G401 (cell line): ENCODE results near the gene ZNF407. TPM values are rescaled to one million over a fixed set of nuclear protein-coding genes. Genes with fewer than 3 reads are reported as not detected.

Experiments used
- DNase-seq: peaks from one replicate; pipeline ENCODE4 v3.0.0-alpha.2; 2015; ENCODE audit warnings: low spot score
- in situ Hi-C: cut with HindIII; loops from 2 replicates; pipeline ENCODE4 v1.10.0; 2016; ENCODE audit warnings: low sequenced_read_pairs, mixed read lengths
- total RNA-seq: library from RNA; depleted of rRNA; stranded (reverse); fragments of >200 nt; shearing (Covaris generic); gene quantifications from 2 replicates; pipeline ENCODE4 v1.2.3, GENCODE V29; 2014

The ZNF407 gene
- total RNA-seq, 1 experiment from 2014 or later: 12.6 TPM

DNA sequence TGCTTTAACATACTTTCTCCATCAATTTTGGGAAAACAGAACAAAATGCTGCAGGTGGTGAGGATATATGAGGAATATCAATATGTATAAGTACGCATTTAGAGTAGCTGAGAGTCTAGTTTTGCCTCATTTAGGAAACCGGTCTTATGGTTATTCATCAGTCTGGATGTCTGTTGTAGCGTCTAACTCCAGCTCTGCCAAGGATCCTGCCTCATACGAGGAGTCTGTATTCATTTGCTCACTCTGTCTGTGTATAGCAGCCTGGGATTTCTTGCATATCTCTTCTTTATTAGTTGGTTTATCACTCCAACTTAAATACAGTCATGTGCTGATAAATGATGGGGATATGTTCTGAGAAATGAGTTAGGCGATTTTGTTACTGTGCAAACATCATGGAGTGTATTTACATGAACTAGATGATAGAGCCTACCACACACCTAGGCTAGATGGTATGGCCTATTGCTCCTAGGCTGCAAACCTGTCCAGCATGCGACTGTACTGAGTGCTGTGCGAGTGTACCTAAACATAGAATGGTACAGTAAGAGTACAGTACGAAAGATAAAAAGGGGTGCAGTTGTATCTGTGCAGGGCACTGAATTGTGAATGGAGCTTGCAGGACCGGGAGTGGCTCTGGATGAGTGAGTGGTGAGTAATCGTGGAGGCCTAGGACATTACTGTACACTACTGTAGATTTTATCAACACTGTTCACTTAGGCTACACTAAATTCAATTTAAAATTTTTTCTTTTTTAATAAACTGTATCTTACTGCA, 148.1 kb downstream of the ZNF407 start:
- in situ Hi-C loops: no loop called here
- no peak for DNase-seq

GRCh38 chr18:74748809-74749208, 151.1 kb downstream of the ZNF407 start:
- no peak for DNase-seq
- in situ Hi-C loops: no loop called here

GRCh38 chr18:74758995-74759394, 161.3 kb downstream of the ZNF407 start:
- in situ Hi-C loops: no loop called here
- DNase-seq: no peak

DNA sequence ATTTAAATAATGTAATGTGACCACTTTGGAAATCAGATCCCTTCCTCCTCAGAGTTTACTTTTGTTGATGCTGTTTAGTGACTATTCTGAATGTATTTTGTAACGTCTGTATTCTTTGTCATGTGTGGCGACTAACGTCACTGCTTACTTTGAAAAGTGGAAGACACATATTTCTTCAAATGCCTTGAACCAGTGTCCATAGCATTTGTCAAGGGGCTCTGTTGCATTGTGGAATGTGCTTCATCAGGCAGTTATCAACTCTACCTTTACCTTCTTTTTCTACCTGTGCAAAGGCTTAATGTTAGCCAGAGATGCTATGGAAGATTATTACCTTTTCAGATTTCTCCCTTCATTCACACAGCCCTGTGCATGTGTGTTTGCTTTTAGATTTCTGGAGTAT, 162.4 kb downstream of the ZNF407 start:
- DNase-seq: no peak
- in situ Hi-C loops: no loop called here

DNA sequence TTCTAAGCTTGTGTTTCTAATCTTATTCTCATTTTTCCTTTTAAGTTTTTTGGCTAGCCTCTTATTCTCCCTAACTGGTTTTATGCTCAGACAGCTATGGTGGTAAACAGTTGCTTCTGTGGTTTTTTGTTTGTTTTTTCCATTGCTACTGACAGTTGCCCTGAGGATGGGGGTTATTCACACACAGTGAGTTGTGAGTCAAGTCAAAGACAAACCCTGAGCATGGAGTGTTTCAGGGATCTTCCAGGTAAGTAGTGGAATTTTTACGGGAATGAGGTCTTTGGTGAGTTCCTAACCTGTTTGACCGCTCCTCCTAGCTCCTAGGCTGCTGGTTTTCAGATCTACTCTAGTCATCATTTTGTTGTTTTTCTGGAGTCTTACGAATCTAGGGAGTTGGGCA, 162.8 kb downstream of the ZNF407 start:
- in situ Hi-C loops: no loop called here
- DNase-seq: no peak

DNA sequence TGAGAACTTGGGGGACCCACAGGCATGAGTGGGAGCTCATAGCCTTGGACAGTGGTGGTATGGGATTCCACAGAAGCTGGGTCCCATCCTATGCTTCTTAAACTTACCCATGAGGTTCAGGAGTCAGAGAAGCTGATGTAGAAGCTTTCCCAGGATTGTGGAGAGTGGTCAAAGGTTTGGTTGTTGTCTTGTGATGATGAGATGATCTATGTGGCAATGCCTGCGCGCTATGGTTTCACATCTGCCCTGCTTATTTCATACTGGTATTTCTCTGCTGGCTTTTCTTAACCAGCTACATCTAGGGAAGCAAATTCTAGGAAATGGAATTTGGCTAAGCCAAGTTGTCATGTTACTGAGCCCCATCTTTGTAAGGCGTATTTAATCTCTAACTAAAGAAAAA, 168.6 kb downstream of the ZNF407 start:
- in situ Hi-C loops: no loop called here
- no peak for DNase-seq

DNA sequence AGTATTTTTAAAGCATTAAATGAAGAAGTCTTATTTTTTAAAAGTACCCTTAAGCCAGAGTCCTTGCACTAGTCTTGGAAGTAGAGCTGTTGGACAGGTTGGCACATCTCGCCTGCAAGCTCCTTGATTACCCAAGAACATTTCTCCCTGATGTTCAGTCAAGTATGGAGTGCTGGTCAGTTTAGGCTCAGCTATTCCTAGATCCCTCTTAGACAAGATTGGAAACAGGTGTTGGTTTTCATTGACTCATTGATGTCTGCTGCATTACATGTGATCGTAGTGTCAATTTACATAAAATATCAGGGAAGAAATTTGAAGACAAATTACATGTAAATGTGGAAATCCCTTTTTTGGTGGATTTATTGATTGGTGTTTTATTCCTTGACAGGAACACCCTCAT, 170.4 kb downstream of the ZNF407 start:
- in situ Hi-C loops: no loop called here
- DNase-seq: no peak

- no peak for DNase-seq
- in situ Hi-C loops: no loop called here
Observed at GRCh38 chr18:74773171-74773624, 175.5 kb downstream of the ZNF407 start.

- no peak for DNase-seq
- in situ Hi-C loops: no loop called here
Observed at GRCh38 chr18:74774486-74774885, 176.8 kb downstream of the ZNF407 start.

- in situ Hi-C loops: no loop called here
- DNase-seq: no peak
Observed at GRCh38 chr18:74775239-74775638, 177.6 kb downstream of the ZNF407 start.

- DNase-seq: no peak
- in situ Hi-C loops: no loop called here
Observed at GRCh38 chr18:74778191-74778847, 180.6 kb downstream of the ZNF407 start.

- in situ Hi-C loops: no loop called here
- DNase-seq: no peak
Observed at GRCh38 chr18:74784752-74785151, 187.1 kb downstream of the ZNF407 start.

GRCh38 chr18:74785632-74786031, 188.0 kb downstream of the ZNF407 start:
- DNase-seq: no peak
- in situ Hi-C loops: no loop called here

DNA sequence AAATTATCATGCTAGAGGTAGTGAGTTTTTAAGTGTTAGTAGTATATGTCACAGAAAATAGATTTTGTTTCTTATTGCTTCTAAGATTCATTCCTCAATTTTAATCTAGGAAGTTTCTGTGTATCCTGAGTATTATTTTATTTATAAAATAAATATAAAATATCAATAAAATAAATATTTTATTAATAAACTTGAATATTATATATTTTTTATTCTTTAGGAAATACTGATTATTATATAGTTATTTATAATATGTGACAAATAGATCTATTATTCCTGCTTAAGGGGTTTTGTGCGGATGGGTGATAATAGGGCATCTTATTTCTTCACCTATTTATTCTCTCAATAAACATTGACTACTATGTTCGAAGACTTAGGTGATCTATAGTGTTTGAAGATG, 191.0 kb downstream of the ZNF407 start:
- in situ Hi-C loops: no loop called here
- DNase-seq: no peak

- DNase-seq: no peak
- in situ Hi-C loops: no loop called here
Observed at GRCh38 chr18:74789078-74789477, 191.4 kb downstream of the ZNF407 start.

DNA sequence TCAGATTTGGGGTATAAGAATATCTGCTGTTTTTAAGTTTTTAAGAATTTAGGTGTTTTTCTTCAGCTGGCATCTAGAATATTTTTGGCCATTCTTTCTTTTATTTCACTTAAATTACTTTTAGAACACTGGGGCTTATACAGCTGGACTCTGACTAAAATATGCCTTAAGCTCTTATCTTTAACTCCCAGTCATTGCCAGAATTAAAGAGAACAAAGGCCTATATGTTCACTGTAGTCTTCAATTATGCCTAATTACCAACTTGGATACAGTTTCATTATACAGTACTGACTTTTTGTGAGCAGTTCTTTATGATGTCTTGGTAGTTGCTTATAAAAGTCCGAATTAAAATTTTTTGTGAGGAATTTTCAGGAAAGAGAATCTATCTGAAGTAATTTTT, 192.8 kb downstream of the ZNF407 start:
- in situ Hi-C loops: no loop called here
- no peak for DNase-seq

- no peak for DNase-seq
- in situ Hi-C loops: no loop called here
Observed at GRCh38 chr18:74791501-74792194, 194.0 kb downstream of the ZNF407 start.

DNA sequence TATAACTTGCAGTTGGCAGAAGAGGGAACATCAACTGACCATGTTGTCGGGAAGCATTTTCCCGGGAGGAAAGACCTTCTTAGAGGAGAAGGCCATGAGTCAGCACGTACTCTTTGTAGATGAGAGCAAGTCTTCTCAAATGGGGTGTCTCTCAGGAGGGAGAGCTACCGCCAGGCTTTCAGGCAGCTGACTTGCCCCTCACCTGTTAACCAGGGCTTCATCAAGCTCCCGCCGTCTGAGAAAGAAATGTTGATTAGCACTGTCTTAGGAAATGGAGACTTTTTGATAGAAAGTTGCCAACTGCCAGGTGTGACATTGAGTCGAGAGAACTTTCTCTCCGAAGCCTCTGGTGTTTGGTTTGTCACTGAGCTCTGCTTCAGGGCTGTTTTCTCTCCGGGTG, 196.1 kb downstream of the ZNF407 start:
- in situ Hi-C loops: no loop called here
- DNase-seq: no peak

- in situ Hi-C loops: no loop called here
- no peak for DNase-seq
Observed at GRCh38 chr18:74795751-74796150, 198.1 kb downstream of the ZNF407 start.

- DNase-seq: no peak
- in situ Hi-C loops: no loop called here
Observed at GRCh38 chr18:74796211-74796610, 198.5 kb downstream of the ZNF407 start.
